ENCODE data around the gene XPA.

GRCh38 chr9:97640325-97640724 lies 56.8 kb downstream of the XPA start:
- no peak for TF ChIP-seq CTCF (IDR thresholded peaks at IDR 0.05 in 8 of 11, conservative IDR thresholded peaks at IDR 0.05 in 3 of 11)
- TF ChIP-seq POLR2A (IDR thresholded peaks at IDR 0.05), result no peak
- no peak for TF ChIP-seq POLR2AphosphoS5 (IDR thresholded peaks at IDR 0.05)

All from spleen (tissue), 7 donors.